WERI-Rb-1 (cell line): Measurements from ENCODE around the gene ZNF106.

ENCODE experiments used
- DNase-seq: peaks from one replicate; pipeline ENCODE4 v3.0.0-alpha.2; 2020
- H3K27ac ChIP-seq: fragments of 250-450 bp; sonication (Bioruptor Pico); 2 replicates; pipeline ENCODE4 v1.5.1; 2020; ENCODE audit warnings: mild to moderate bottlenecking, moderate library complexity
- H3K27me3 ChIP-seq: fragments of 250-450 bp; sonication (Bioruptor Pico); 2 replicates; pipeline ENCODE4 v1.5.1; 2021; ENCODE audit warnings: mild to moderate bottlenecking, low read depth, moderate library complexity; ENCODE audit not compliant: insufficient read depth, severe bottlenecking
- H3K36me3 ChIP-seq: fragments of 250-450 bp; sonication (Bioruptor Pico); 2 replicates; pipeline ENCODE4 v1.5.1; 2020; ENCODE audit warnings: mild to moderate bottlenecking, moderate library complexity
- H3K4me3 ChIP-seq: 2 replicates; pipeline ENCODE4 v1.5.1; 2011; ENCODE audit warnings: low read depth, mild to moderate bottlenecking, control low read depth, low read length
- H3K9me3 ChIP-seq: fragments of 250-450 bp; sonication (Bioruptor Pico); 2 replicates; pipeline ENCODE4 v1.5.1; 2021; ENCODE audit warnings: mild to moderate bottlenecking, moderate library complexity; ENCODE audit not compliant: severe bottlenecking
- CTCF ChIP-seq: IDR thresholded peaks from 2 replicates; pipeline ENCODE4 v1.5.1; 2011; ENCODE audit warnings: low read depth, mild to moderate bottlenecking, control low read depth, inconsistent platforms, low read length

Gene ZNF106

GRCh38 chr15:42363487-42363886 is 127.5 kb downstream of the ZNF106 start:
- Histone ChIP-seq H3K4me3 (no peak overlapping the region), H3K36me3 (no peaks in the 10 kb centered on the region), H3K27ac (peak overlapping the region; percentile 28; the same call in 1 of the 2 replicates), H3K27me3 (no peaks in the 10 kb centered on the region), H3K9me3 (no peaks in the 10 kb centered on the region)
- TF ChIP-seq CTCF: no peak
- DNase-seq: no peak
